IMR-90 (cell line): Measurements from ENCODE around the gene NAV2. TPM values are rescaled to one million over a fixed set of nuclear protein-coding genes. Genes with fewer than 3 reads are reported as not detected.

Source experiments
- ATAC-seq: fragments of 200-7000 bp; cut with Tn5 transposase; 2 replicates; pipeline ENCODE4 v1.9.1; 2020; ENCODE audit warnings: low read depth, mild to moderate bottlenecking, moderate library complexity
- BruUV-seq: library from RNA; stranded (reverse); fragments of 400-500 nt; replicated peaks from 2 replicates; lab custom pipeline; 2021; lab: Mats Ljungman, UMichigan
- CTCF ChIA-PET: fragments of 300-600 bp; formaldehyde crosslinking; extraction: SDS; loops from one replicate; lab custom pipeline; 2021; ENCODE audit warnings: antibody characterized with exemption; lab: Yijun Ruan, JAX
- POLR2A ChIA-PET: fragments of 300-600 bp; sonication (Branson Sonifier 250); formaldehyde crosslinking; loops from one replicate; lab custom pipeline; 2022; ENCODE audit warnings: antibody characterized with exemption; ENCODE audit not compliant: unreplicated experiment; lab: Charles Lee
- DNase-seq: peaks from one replicate; pipeline ENCODE4 v3.0.0; 2013
- H2AFZ ChIP-seq: replicated peaks from 2 replicates; pipeline ENCODE3; 2013; ENCODE audit warnings: low read length, mild to moderate bottlenecking; ENCODE audit not compliant: poor library complexity
- H2AK5ac ChIP-seq: 2 replicates; pipeline ENCODE4 v1.6.1; 2013; ENCODE audit warnings: low read depth, low read length, inconsistent platforms
- H2AK9ac ChIP-seq: replicated peaks from 2 replicates; pipeline ENCODE3; 2013; ENCODE audit warnings: mild to moderate bottlenecking, low read depth, low read length, moderate library complexity; ENCODE audit not compliant: poor library complexity
- H2BK120ac ChIP-seq: 2 replicates; pipeline ENCODE4 v1.6.1; 2013; ENCODE audit warnings: low read depth, low read length, inconsistent platforms
- H2BK15ac ChIP-seq: 3 replicates; pipeline ENCODE4 v1.6.1; 2013; ENCODE audit warnings: low read depth, low read length, inconsistent platforms
- H2BK20ac ChIP-seq: 2 replicates; pipeline ENCODE4 v1.6.1; 2013; ENCODE audit warnings: low read depth, mild to moderate bottlenecking, inconsistent platforms, low read length, moderate library complexity
- H2BK5ac ChIP-seq: 2 replicates; pipeline ENCODE4 v1.6.1; 2013; ENCODE audit warnings: mild to moderate bottlenecking, low read depth, low read length, inconsistent platforms; ENCODE audit not compliant: poor library complexity, severe bottlenecking
- H3K14ac ChIP-seq: replicated peaks from 2 replicates; pipeline ENCODE4 v1.6.1; 2013; ENCODE audit warnings: low read depth, low read length, inconsistent platforms
- H3K18ac ChIP-seq: 2 replicates; pipeline ENCODE4 v1.6.1; 2013; ENCODE audit warnings: low read depth, low read length, control low read depth
- H3K23ac ChIP-seq: 2 replicates; pipeline ENCODE4 v1.6.1; 2013; ENCODE audit warnings: low read depth, low read length, inconsistent platforms
- H3K27ac ChIP-seq: 2 replicates; pipeline ENCODE4 v1.5.1; 2013; ENCODE audit warnings: mild to moderate bottlenecking, control low read depth, low read length; ENCODE audit not compliant: insufficient read depth
- H3K27me3 ChIP-seq: 2 replicates; pipeline ENCODE4 v1.6.1; 2013; ENCODE audit warnings: low read length; ENCODE audit not compliant: control insufficient read depth, insufficient read depth
- H3K36me3 ChIP-seq: 2 replicates; pipeline ENCODE4 v1.6.1; 2013; ENCODE audit warnings: low read length, mixed read lengths; ENCODE audit not compliant: control insufficient read depth, insufficient read depth
- H3K4ac ChIP-seq: 2 replicates; pipeline ENCODE4 v1.6.1; 2013; ENCODE audit warnings: low read depth, low read length, inconsistent platforms
- H3K4me1 ChIP-seq: 2 replicates; pipeline ENCODE4 v1.6.1; 2013; ENCODE audit warnings: low read length, mixed read lengths; ENCODE audit not compliant: control insufficient read depth, insufficient read depth
- H3K4me2 ChIP-seq: 2 replicates; pipeline ENCODE4 v1.6.1; 2013; ENCODE audit warnings: low read depth, mild to moderate bottlenecking, control low read depth, low read length, moderate library complexity
- H3K4me3 ChIP-seq: 2 replicates; pipeline ENCODE4 v1.5.1; 2013; ENCODE audit warnings: low read depth, mild to moderate bottlenecking, control low read depth, low read length, moderate library complexity; ENCODE audit not compliant: insufficient read depth
- H3K56ac ChIP-seq: 2 replicates; pipeline ENCODE4 v1.6.1; 2013; ENCODE audit warnings: low read length, inconsistent platforms; ENCODE audit not compliant: insufficient read depth; ENCODE audit errors: extremely low read depth
- H3K79me1 ChIP-seq, 2 experiments: 2 replicates each; pipeline ENCODE4 v1.6.1; 2013; ENCODE audit warnings: low read length in 2 of 2, inconsistent platforms in 1 of 2, low read depth in 1 of 2
- H3K9ac ChIP-seq: 2 replicates; pipeline ENCODE4 v1.6.1; 2013; ENCODE audit warnings: low read depth, low read length, control low read depth
- H3K9me1 ChIP-seq: 2 replicates; pipeline ENCODE4 v1.6.1; 2013; ENCODE audit warnings: low read length, inconsistent platforms; ENCODE audit not compliant: insufficient read depth
- H3K9me3 ChIP-seq: 2 replicates; pipeline ENCODE4 v1.6.1; 2013; ENCODE audit warnings: low read length; ENCODE audit not compliant: control insufficient read depth, insufficient read depth
- H4K20me1 ChIP-seq: 2 replicates; pipeline ENCODE4 v1.6.1; 2013; ENCODE audit warnings: low read length, inconsistent platforms; ENCODE audit not compliant: insufficient read depth
- H4K5ac ChIP-seq: 2 replicates; pipeline ENCODE4 v1.6.1; 2013; ENCODE audit warnings: mild to moderate bottlenecking, low read depth, low read length, control low read depth
- H4K8ac ChIP-seq, 2 experiments: 2 replicates each; pipeline ENCODE4 v1.6.1; 2013; ENCODE audit warnings: low read depth in 2 of 2, low read length in 2 of 2, control low read depth in 1 of 2, inconsistent platforms in 1 of 2
- H4K91ac ChIP-seq: 2 replicates; pipeline ENCODE4 v1.6.1; 2013; ENCODE audit warnings: low read depth, low read length, inconsistent platforms; ENCODE audit not compliant: insufficient read depth
- BHLHE40 ChIP-seq: fragments of 150-350 bp; IDR thresholded peaks from 2 replicates; pipeline ENCODE4 v1.6.1; 2016; ENCODE audit warnings: mild to moderate bottlenecking, low read depth, low read length
- CEBPB ChIP-seq: IDR thresholded peaks from 2 replicates; pipeline ENCODE4 v1.6.1; 2012; ENCODE audit warnings: low read depth, low read length, improper control_type of control experiment
- CHD1 ChIP-seq: IDR thresholded peaks from 2 replicates; pipeline ENCODE4 v1.6.1; 2012; ENCODE audit warnings: low read depth, low read length, improper control_type of control experiment
- CTCF ChIP-seq: conservative IDR thresholded peaks from 2 replicates; pipeline ENCODE4 v1.5.1; 2012; ENCODE audit warnings: mild to moderate bottlenecking, low read depth, low read length, improper control_type of control experiment
- ELK1 ChIP-seq: fragments of 150-350 bp; IDR thresholded peaks from 2 replicates; pipeline ENCODE4 v1.6.1; 2016; ENCODE audit warnings: low read depth, mild to moderate bottlenecking, low read length, moderate library complexity, borderline replicate concordance
- FOS ChIP-seq: fragments of 150-350 bp; IDR thresholded peaks from 2 replicates; pipeline ENCODE4 v1.6.1; 2016; ENCODE audit warnings: low read depth, low read length
- MAFK ChIP-seq: IDR thresholded peaks from 2 replicates; pipeline ENCODE4 v1.6.1; 2012; ENCODE audit warnings: low read depth, low read length, improper control_type of control experiment
- MAZ ChIP-seq: IDR thresholded peaks from 2 replicates; pipeline ENCODE4 v1.6.1; 2012; ENCODE audit warnings: low read depth, mild to moderate bottlenecking, low read length, improper control_type of control experiment, moderate library complexity, borderline replicate concordance
- MXI1 ChIP-seq: IDR thresholded peaks from 2 replicates; pipeline ENCODE4 v1.6.1; 2012; ENCODE audit warnings: low read depth, mild to moderate bottlenecking, low read length, moderate library complexity, borderline replicate concordance
- NFE2L2 ChIP-seq: fragments of 150-350 bp; IDR thresholded peaks from 2 replicates; pipeline ENCODE4 v1.6.1; 2016; ENCODE audit warnings: low read depth, mild to moderate bottlenecking, low read length
- POLR2A ChIP-seq: IDR thresholded peaks from 2 replicates; pipeline ENCODE4 v1.6.1; 2012; ENCODE audit warnings: mild to moderate bottlenecking, low read depth, low read length
- RAD21 ChIP-seq: IDR thresholded peaks from 2 replicates; pipeline ENCODE4 v1.6.1; 2012; ENCODE audit warnings: low read length, improper control_type of control experiment
- RCOR1 ChIP-seq: IDR thresholded peaks from 2 replicates; pipeline ENCODE4 v1.6.1; 2012; ENCODE audit warnings: mild to moderate bottlenecking, low read length, improper control_type of control experiment; ENCODE audit not compliant: insufficient replicate concordance
- RFX5 ChIP-seq: IDR thresholded peaks from 2 replicates; pipeline ENCODE4 v1.8.0; 2012; ENCODE audit warnings: low read depth, mild to moderate bottlenecking, low read length, moderate library complexity
- SMC3 ChIP-seq: fragments of 150-350 bp; IDR thresholded peaks from 2 replicates; pipeline ENCODE4 v1.6.1; 2016; ENCODE audit warnings: low read depth, mild to moderate bottlenecking, antibody characterized with exemption, low read length, moderate library complexity
- USF2 ChIP-seq: fragments of 150-350 bp; IDR thresholded peaks from 2 replicates; pipeline ENCODE4 v1.6.1; 2017; ENCODE audit warnings: mild to moderate bottlenecking, antibody characterized with exemption, low read length, low read depth
- WGBS, 2 experiments: methylation state at CpG; one replicate each; pipeline versions ENCODE4 v1.1.5 to v1.1.7; 2013; ENCODE audit warnings: missing lambda C conversion rate in 2 of 2; ENCODE audit not compliant: insufficient read length in 1 of 2; ENCODE audit errors: extremely low coverage in 2 of 2; 5-methylcytosine and 5-hydroxymethylcytosine counted together
- dilution Hi-C: fragments of 300-500 bp; cut with HindIII; formaldehyde crosslinking; loops from one replicate; pipeline ENCODE4 v1.14.3; 2018; ENCODE audit warnings: low sequenced_read_pairs; ENCODE audit not compliant: unreplicated experiment
- in situ Hi-C: fragments of 300-500 bp; cut with MboI; formaldehyde crosslinking; loops from 3 replicates; pipeline ENCODE4 v1.14.3; 2019; ENCODE audit warnings: low sequenced_read_pairs, inconsistent platforms, mixed read lengths
- intact Hi-C: fragments of 100-400 bp; cut with micrococcal nuclease; formaldehyde crosslinking; loops from 2 replicates; pipeline ENCODE4 v1.10.0; 2022
- polyA plus RNA-seq, 3 experiments: library from polyadenylated mRNA; depleted of rRNA; stranded (reverse); fragments of >200 nt; gene quantifications; 2 replicates each; pipeline ENCODE4 v1.2.3, GENCODE V29; 2012; ENCODE audit warnings: low replicate concordance in 1 of 3
- total RNA-seq: library from RNA; depleted of rRNA; stranded (reverse); fragments of >200 nt; gene quantifications from 2 replicates; pipeline ENCODE4 v1.2.3, GENCODE V29; 2012

The NAV2 gene
- total and polyA plus RNA-seq, 2 of the 4 experiments (the other 2 are of a cell fraction) = 4.5 to 12.6 TPM

- H3K9me3 ChIP-seq = no peaks in the 10 kb centered on the region
- H2BK120ac ChIP-seq = no peak overlapping the region
- intact Hi-C loops = no loop called here
- peaks cover 27 to 37% of the 10 kb centered on the region in 2 experiments for H3K79me1 ChIP-seq
- peaks cover 5% of the 10 kb centered on the region; the same call in 1 of the 2 replicates for H3K4me1 ChIP-seq
- H2BK5ac ChIP-seq = no peak overlapping the region
- ChIA-PET POLR2A (no interaction called here), CTCF (no interaction called here)
- no peak overlapping the region for H3K9ac ChIP-seq
- no peak for ATAC-seq
- H3K23ac ChIP-seq = no peak overlapping the region
- no peak overlapping the region for H3K4me2 ChIP-seq
- no peak overlapping the region for H2BK20ac ChIP-seq
- H3K9me1 ChIP-seq = peaks cover 16% of the 10 kb centered on the region
- no peak overlapping the region for H4K8ac ChIP-seq
- H2AFZ ChIP-seq = no peak overlapping the region
- H4K20me1 ChIP-seq = 0 out of 2 replicates have a peak, but pooled peaks cover 4% of the 10 kb centered on the region
- no peak overlapping the region for H3K56ac ChIP-seq
- no peak overlapping the region for H3K4ac ChIP-seq
- H2BK15ac ChIP-seq = no peak overlapping the region
- no peak overlapping the region for H2AK9ac ChIP-seq
- no peak overlapping the region for H3K14ac ChIP-seq
- no peak overlapping the region for H3K4me3 ChIP-seq
- H3K18ac ChIP-seq = no peak overlapping the region
- dilution Hi-C loops = no loop called here
- H3K36me3 ChIP-seq = peaks cover 9% of the 10 kb centered on the region
- no peak overlapping the region for H3K27ac ChIP-seq
- no peaks in the 10 kb centered on the region for H3K27me3 ChIP-seq
- in situ Hi-C loops = no loop called here
- DNase-seq = peak; percentile 30
- WGBS, 2 experiments = 88% methylated on average over 1 of the region's 6 CpGs; no CpG with 5 or more reads in 1 of the 2 experiments
- H4K5ac ChIP-seq = no peak overlapping the region
- BruUV-seq = no TSS peak
- no peak overlapping the region for H2AK5ac ChIP-seq
- H4K91ac ChIP-seq = no peak overlapping the region
- TF ChIP-seq CEBPB (no peak), ELK1 (no peak), RCOR1 (no peak), BHLHE40 (no peak), RAD21 (no peak), NFE2L2 (no peak), CHD1 (no peak), SMC3 (no peak), RFX5 (no peak), MAFK (no peak), CTCF (no peak), FOS (no peak), MAZ (no peak), MXI1 (no peak), USF2 (no peak), POLR2A (no peak)
These were observed 134.1 kb downstream of the NAV2 start for GRCh38 chr11:19846654-19847305.
